B cell (primary cell): ENCODE measurements around the gene SLPI. TPM values are rescaled to one million over a fixed set of nuclear protein-coding genes. Genes with fewer than 3 reads are reported as not detected.

Source experiments
- ATAC-seq: fragments of 200-7000 bp; cut with Tn5 transposase; one replicate; pipeline ENCODE4 v1.10.0; 2021; ENCODE audit warnings: low read depth, mild to moderate bottlenecking, moderate number of reproducible peaks, moderate library complexity
- CTCF ChIA-PET: fragments of 350-600 bp; sonication (Branson Sonifier 250); formaldehyde crosslinking; loops from one replicate; lab custom pipeline; 2021; ENCODE audit warnings: antibody characterized with exemption, inconsistent platforms; lab: Charles Lee
- POLR2A ChIA-PET: fragments of 350-600 bp; sonication (Branson Sonifier 250); formaldehyde crosslinking; loops from one replicate; lab custom pipeline; 2021; ENCODE audit warnings: antibody characterized with exemption; lab: Charles Lee
- DNase-seq: peaks from one replicate; pipeline ENCODE4 v3.0.0; 2013
- H2AFZ ChIP-seq: 2 replicates; pipeline ENCODE4 v1.6.1; 2012; ENCODE audit warnings: mild to moderate bottlenecking, low read depth, low read length; ENCODE audit not compliant: insufficient read depth, poor library complexity, severe bottlenecking
- H3K27ac ChIP-seq, 2 donors: 1 replicate in 1 of 2; 2 replicates in 1 of 2; pipeline ENCODE4 v1.5.1; 2012 to 2013; ENCODE audit warnings: low read length in 2 of 2, mild to moderate bottlenecking in 2 of 2, moderate library complexity in 1 of 2
- H3K27me3 ChIP-seq, 4 experiments: fragments of 200-600 bp in 1 of 4; sonication (generic) in 1 of 4; replicated peaks in 1 of 4; 1 replicate in 2 of 4; 2 replicates in 2 of 4; pipeline versions ENCODE4 v1.6.1 to v1.7.0; 2013 to 2016; ENCODE audit warnings: low read length in 3 of 4, mild to moderate bottlenecking in 2 of 4, mixed read lengths in 1 of 4, moderate library complexity in 1 of 4; ENCODE audit not compliant: insufficient read depth in 4 of 4, control insufficient read depth in 3 of 4; ENCODE audit errors: control extremely low read depth in 1 of 4
- H3K36me3 ChIP-seq, 2 experiments: replicated peaks in 1 of 2; 1 replicate in 1 of 2; 2 replicates in 1 of 2; pipeline versions ENCODE4 v1.6.1 to v1.7.1; 2013; ENCODE audit warnings: low read length in 1 of 2; ENCODE audit not compliant: insufficient read depth in 2 of 2, control insufficient read depth in 1 of 2; ENCODE audit errors: control extremely low read depth in 1 of 2, extremely low read depth in 1 of 2
- H3K4me1 ChIP-seq, 2 donors: fragments of 200-600 bp in 1 of 2; sonication (generic) in 1 of 2; 1 replicate in 1 of 2; 2 replicates in 1 of 2; pipeline versions ENCODE4 v1.5.1 to v1.6.1; 2013 to 2017; ENCODE audit warnings: low read length in 2 of 2; ENCODE audit not compliant: control insufficient read depth in 2 of 2, insufficient read depth in 2 of 2
- H3K4me2 ChIP-seq: replicated peaks from 2 replicates; pipeline ENCODE3; 2012; ENCODE audit warnings: mild to moderate bottlenecking, low read depth, low read length; ENCODE audit not compliant: poor library complexity, severe bottlenecking
- H3K4me3 ChIP-seq, 5 experiments: fragments of 200-600 bp in 1 of 5; sonication (generic) in 1 of 5; 1 replicate in 3 of 5; 2 replicates in 2 of 5; pipeline versions ENCODE4 v1.5.1 to v1.7.0; 2011 to 2016; ENCODE audit warnings: low read length in 4 of 5, mild to moderate bottlenecking in 4 of 5, low read depth in 2 of 5, control low read depth in 1 of 5, moderate library complexity in 1 of 5; ENCODE audit not compliant: insufficient read depth in 1 of 5; ENCODE audit errors: control extremely low read depth in 1 of 5, extremely low read depth in 1 of 5
- H3K79me2 ChIP-seq: fragments of 200-600 bp; sonication (generic); one replicate; pipeline ENCODE4 v1.6.0; 2016; ENCODE audit warnings: low read length; ENCODE audit not compliant: control insufficient read depth, insufficient read depth
- H3K9ac ChIP-seq: fragments of 200-600 bp; sonication (generic); 2 replicates; pipeline ENCODE4 v1.6.1; 2017; ENCODE audit warnings: mild to moderate bottlenecking, low read length, moderate library complexity
- H3K9me3 ChIP-seq, 3 donors: one replicate each; pipeline versions ENCODE4 v1.6.1 to v1.7.1; 2013; ENCODE audit warnings: low read length in 2 of 3; ENCODE audit not compliant: control insufficient read depth in 2 of 3, insufficient read depth in 1 of 3; ENCODE audit errors: control extremely low read depth in 1 of 3
- H4K20me1 ChIP-seq: 2 replicates; pipeline ENCODE4 v1.6.0; 2012; ENCODE audit warnings: mild to moderate bottlenecking, low read length; ENCODE audit not compliant: insufficient read depth, control insufficient read depth, poor library complexity, severe bottlenecking
- H3K27ac Mint-ChIP-seq: one replicate; pipeline ENCODE4 v1.8.0; 2021; ENCODE audit warnings: mixed read lengths
- H3K27me3 Mint-ChIP-seq: one replicate; pipeline ENCODE4 v1.8.0; 2021; ENCODE audit warnings: mixed read lengths
- H3K4me1 Mint-ChIP-seq: one replicate; pipeline ENCODE4 v1.8.0; 2021; ENCODE audit warnings: mixed read lengths
- H3K4me3 Mint-ChIP-seq: one replicate; pipeline ENCODE4 v1.8.0; 2021; ENCODE audit warnings: mixed read lengths
- H3K9me3 Mint-ChIP-seq: one replicate; pipeline ENCODE4 v1.8.0; 2022; ENCODE audit warnings: mixed read lengths; ENCODE audit not compliant: insufficient read depth
- CTCF ChIP-seq: fragments of 200-600 bp; IDR thresholded peaks from one replicate; pipeline ENCODE4 v1.8.0; 2022; ENCODE audit warnings: antibody characterized with exemption, mild to moderate bottlenecking
- EZH2 ChIP-seq: IDR thresholded peaks from 2 replicates; pipeline ENCODE4 v1.6.1; 2012; ENCODE audit warnings: borderline replicate concordance, low read depth, mild to moderate bottlenecking, moderate library complexity, low read length; ENCODE audit not compliant: insufficient read depth, poor library complexity, severe bottlenecking
- WGBS: methylation state at CpG from one replicate; pipeline ENCODE4 v1.1.5; 2013; ENCODE audit warnings: missing lambda C conversion rate; ENCODE audit not compliant: insufficient coverage; 5-methylcytosine and 5-hydroxymethylcytosine counted together
- intact Hi-C: fragments of 100-400 bp; cut with micrococcal nuclease; formaldehyde crosslinking; loops from one replicate; pipeline ENCODE4 v1.10.0; 2022
- polyA plus RNA-seq: library from polyadenylated mRNA; depleted of rRNA; stranded (reverse); fragments of >200 nt; gene quantifications from 2 replicates; pipeline ENCODE4 v1.2.3, GENCODE V29; 2012
- total RNA-seq, 2 donors: library from RNA; stranded (reverse); fragments of 120-200 nt in 1 of 2; gene quantifications; 1 replicate in 1 of 2; 2 replicates in 1 of 2; pipeline versions ENCODE4 v1.2.3 to v1.2.4, GENCODE V29; 2013 to 2022

Gene SLPI
- total and polyA plus RNA-seq, 2 donors (not counting 1 experiment from before 2014, with no cell fraction given): not detected

GRCh38 chr20:45223136-45223535, 31.2 kb downstream of the SLPI start:
- no peak for TF ChIP-seq CTCF
- H3K27me3 Mint-ChIP-seq: peaks cover 48% of the 10 kb centered on the region
- no peak overlapping the region for H3K27ac ChIP-seq
- ATAC-seq (no peak), DNase-seq (no peak)
- intact Hi-C loops: no loop called here
- H3K79me2 ChIP-seq: no peaks in the 10 kb centered on the region
- H3K36me3 ChIP-seq: no peaks in the 10 kb centered on the region
- no peak overlapping the region for H3K4me3 Mint-ChIP-seq
- no peak overlapping the region for H3K4me3 ChIP-seq
- ChIA-PET POLR2A (no interaction called here), CTCF (no interaction called here)
- H2AFZ ChIP-seq: no peak overlapping the region
- no peak overlapping the region for H3K4me2 ChIP-seq
- no peaks in the 10 kb centered on the region for H3K4me1 ChIP-seq
- H3K9me3 Mint-ChIP-seq: no peaks in the 10 kb centered on the region
- no peak overlapping the region for H3K27ac Mint-ChIP-seq
- H3K9me3 ChIP-seq: no peaks in the 10 kb centered on the region
- peaks cover 0 to 9% (median 4%) of the 10 kb centered on the region in 4 experiments for H3K27me3 ChIP-seq
- no peak overlapping the region for H3K9ac ChIP-seq
- H4K20me1 ChIP-seq: no peaks in the 10 kb centered on the region
- H3K4me1 Mint-ChIP-seq: no peaks in the 10 kb centered on the region

GRCh38 chr20:45221076-45221475, 33.3 kb downstream of the SLPI start, which contains the start of gene SEMG2:
Gene SEMG2, plus strand, starts transcription at chr20:45221373. Its CDS starts 17 bp downstream, at chr20:45221390.
- Mint-ChIP-seq H3K27ac (no peak within 1 kb of the TSS), H3K9me3 (no peaks in the 10 kb centered on the region), H3K4me3 (no peak within 1 kb of the TSS), H3K27me3 (peaks cover 50% of the 10 kb centered on the region), H3K4me1 (no peaks in the 10 kb centered on the region)
- H3K4me1 ChIP-seq: no peaks in the 10 kb centered on the region
- ChIA-PET CTCF (interaction anchor here (1.2 kb wide), 1 partner anchor 200 kb away, joined by 3 read pairs; no protein-coding TSS in a partner anchor), POLR2A (no interaction called here)
- H3K36me3 ChIP-seq: no peaks in the 10 kb centered on the region
- TF ChIP-seq EZH2: no peak
- no peak for TF ChIP-seq CTCF
- ATAC-seq (no peak), DNase-seq (no peak)
- no peaks in the 10 kb centered on the region for H3K79me2 ChIP-seq
- H3K27ac ChIP-seq: no peak within 1 kb of the TSS
- intact Hi-C loops: no loop called here
- H3K27me3 ChIP-seq: peaks cover 0 to 9% (median 4%) of the 10 kb centered on the region in 4 experiments
- WGBS: no CpG with 5 or more reads among the region's 4 CpGs
- H3K4me2 ChIP-seq: no peak within 1 kb of the TSS
- no peak within 1 kb of the TSS for H3K9ac ChIP-seq
- H3K4me3 ChIP-seq: no peak within 1 kb of the TSS
- no peak within 1 kb of the TSS for H2AFZ ChIP-seq
- no peaks in the 10 kb centered on the region for H3K9me3 ChIP-seq
- no peaks in the 10 kb centered on the region for H4K20me1 ChIP-seq
